GM18526 (cell line): ENCODE measurements around the gene TBC1D2.

Experiments
- POLR2A ChIP-seq: IDR thresholded peaks from 3 replicates; pipeline ENCODE4 v1.6.1; 2011; ENCODE audit not compliant: insufficient read length; ENCODE audit errors: extremely low read depth

The TBC1D2 gene

GRCh38 chr9:98152526-98152925 lies 102.9 kb downstream of the TBC1D2 start:
- TF ChIP-seq POLR2A: no peak

GRCh38 chr9:98150721-98151120 lies 104.7 kb downstream of the TBC1D2 start:
- no peak for TF ChIP-seq POLR2A

GRCh38 chr9:98150164-98150563 lies 105.3 kb downstream of the TBC1D2 start:
- TF ChIP-seq POLR2A: no peak

GRCh38 chr9:98149422-98149821 lies 106.0 kb downstream of the TBC1D2 start:
- TF ChIP-seq POLR2A: no peak
